Measurements from ENCODE around the gene TWNK.

The TWNK gene

GRCh38 chr10:101013365-101013825 is 26.1 kb downstream of the TWNK start:
- no peak for DNase-seq

GRCh38 chr10:101014230-101014884 is 27.0 kb downstream of the TWNK start:
- DNase-seq = peak; percentile 76

GRCh38 chr10:101014966-101015581 is 27.7 kb downstream of the TWNK start:
- DNase-seq = peak; percentile 43

GRCh38 chr10:101015582-101015973 is 28.2 kb downstream of the TWNK start:
- DNase-seq = no peak

GRCh38 chr10:101016814-101017213 is 29.5 kb downstream of the TWNK start:
- DNase-seq = no peak

- no peak for DNase-seq
Observed at GRCh38 chr10:101018118-101018599, 30.8 kb downstream of the TWNK start.

- DNase-seq = peak; percentile 83
Observed at GRCh38 chr10:101018600-101019439, 31.5 kb downstream of the TWNK start.

GRCh38 chr10:101019440-101019703 is 32.0 kb downstream of the TWNK start:
- no peak for DNase-seq

GRCh38 chr10:101020427-101021075 is 33.2 kb downstream of the TWNK start:
- no peak for DNase-seq

- no peak for DNase-seq
Observed at GRCh38 chr10:101021239-101021638, 33.9 kb downstream of the TWNK start.

- DNase-seq = no peak
Observed at GRCh38 chr10:101021692-101022251, 34.4 kb downstream of the TWNK start.

GRCh38 chr10:101022967-101023705 is 35.8 kb downstream of the TWNK start:
- DNase-seq = no peak

GRCh38 chr10:101027106-101027720 is 39.9 kb downstream of the TWNK start:
- no peak for DNase-seq

- no peak for DNase-seq
Observed at GRCh38 chr10:101028446-101029337, 41.3 kb downstream of the TWNK start.

GRCh38 chr10:101029520-101030295 is 42.4 kb downstream of the TWNK start:
- no peak for DNase-seq

- no peak for DNase-seq
Observed at GRCh38 chr10:101030496-101031127, 43.3 kb downstream of the TWNK start.

GRCh38 chr10:101031128-101031795 is 43.9 kb downstream of the TWNK start, which contains the start of the genes PDZD7 and SFXN3:
TSS of gene PDZD7 (minus strand) at chr10:101031129. CDS start at chr10:101030219, 910 bp downstream.
TSS of gene SFXN3 (plus strand) at chr10:101031234. CDS start at chr10:101034695, 3,461 bp downstream.
- DNase-seq = peak; percentile 96

Data from activated CD4-positive, alpha-beta T cell treated with anti-CD3 and anti-CD28 coated beads, Interleukin-2, amount 50 U/mL, for 16 hours (primary cell).